Breast epithelium (tissue), 3 donors: ENCODE measurements around the gene IGSF9.

ENCODE experiments used
- POLR2A ChIP-seq: fragments of 450-650 bp; IDR thresholded peaks from one replicate; pipeline ENCODE4 v1.6.1; 2016; ENCODE audit warnings: antibody characterized with exemption, mild to moderate bottlenecking, moderate library complexity
- POLR2AphosphoS5 ChIP-seq, 3 donors: sonication (generic); formaldehyde crosslinking; IDR thresholded peaks; one replicate each; pipeline ENCODE4 v1.6.1; 2017; ENCODE audit warnings: antibody characterized with exemption in 3 of 3
- TF ChIP-seq, protein P1 (sequence below), 3 donors: fragments of 450-650 bp; IDR thresholded peaks; one replicate each; pipeline ENCODE4 v1.5.1; 2016 to 2017; ENCODE audit warnings: antibody characterized with exemption in 3 of 3, mild to moderate bottlenecking in 3 of 3, moderate library complexity in 3 of 3

DNA sequence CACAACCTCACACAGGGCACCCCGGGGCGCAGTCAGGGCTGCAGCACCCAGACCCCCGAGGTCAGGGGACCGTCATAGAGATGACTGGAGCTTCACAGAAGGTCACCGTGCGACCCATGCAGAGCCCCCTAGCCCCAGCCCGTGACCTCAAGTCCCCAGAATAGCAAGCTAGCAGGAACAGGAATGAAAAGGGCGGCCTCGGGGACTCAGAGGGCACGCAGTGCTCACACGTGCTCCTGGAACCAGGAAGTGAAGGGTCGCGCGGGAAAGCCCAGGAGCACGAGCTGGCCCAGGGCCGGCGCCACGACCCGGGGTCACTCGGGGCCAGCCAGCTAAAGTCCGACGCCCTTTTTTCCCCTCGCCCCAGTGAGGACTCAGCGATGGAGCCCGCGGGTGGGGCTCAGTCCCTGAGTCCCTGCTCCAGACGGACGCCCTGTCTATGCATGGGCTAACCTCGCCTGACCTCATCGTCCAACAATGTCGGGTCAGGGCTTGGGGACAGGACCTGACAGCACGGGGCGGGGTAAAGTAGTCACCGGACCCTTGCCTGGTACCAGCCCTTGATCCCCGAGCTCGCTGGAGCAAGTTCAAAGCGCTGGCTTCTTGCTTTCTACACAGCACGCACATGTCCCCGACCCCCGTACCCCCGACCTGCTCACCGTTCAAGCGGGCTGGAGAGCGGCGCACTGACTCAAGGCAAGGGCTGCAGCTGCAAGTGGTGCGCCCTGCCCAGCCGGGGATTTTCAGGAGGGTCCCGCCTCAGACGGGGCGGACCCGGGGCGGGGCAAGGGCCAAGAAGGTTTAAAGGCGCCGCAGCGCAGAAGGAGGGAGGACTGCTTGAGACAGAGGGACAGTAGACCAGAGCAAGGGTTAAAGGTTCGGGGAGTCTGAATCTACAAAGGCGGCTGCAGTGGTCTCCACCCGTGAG is 20.4 kb downstream of the IGSF9 start, which contains the start of gene TAGLN2:
- TF ChIP-seq, protein P1, sequence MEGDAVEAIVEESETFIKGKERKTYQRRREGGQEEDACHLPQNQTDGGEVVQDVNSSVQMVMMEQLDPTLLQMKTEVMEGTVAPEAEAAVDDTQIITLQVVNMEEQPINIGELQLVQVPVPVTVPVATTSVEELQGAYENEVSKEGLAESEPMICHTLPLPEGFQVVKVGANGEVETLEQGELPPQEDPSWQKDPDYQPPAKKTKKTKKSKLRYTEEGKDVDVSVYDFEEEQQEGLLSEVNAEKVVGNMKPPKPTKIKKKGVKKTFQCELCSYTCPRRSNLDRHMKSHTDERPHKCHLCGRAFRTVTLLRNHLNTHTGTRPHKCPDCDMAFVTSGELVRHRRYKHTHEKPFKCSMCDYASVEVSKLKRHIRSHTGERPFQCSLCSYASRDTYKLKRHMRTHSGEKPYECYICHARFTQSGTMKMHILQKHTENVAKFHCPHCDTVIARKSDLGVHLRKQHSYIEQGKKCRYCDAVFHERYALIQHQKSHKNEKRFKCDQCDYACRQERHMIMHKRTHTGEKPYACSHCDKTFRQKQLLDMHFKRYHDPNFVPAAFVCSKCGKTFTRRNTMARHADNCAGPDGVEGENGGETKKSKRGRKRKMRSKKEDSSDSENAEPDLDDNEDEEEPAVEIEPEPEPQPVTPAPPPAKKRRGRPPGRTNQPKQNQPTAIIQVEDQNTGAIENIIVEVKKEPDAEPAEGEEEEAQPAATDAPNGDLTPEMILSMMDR (IDR thresholded peaks at IDR 0.05) = peak in 1 of 3 donors; percentile 19
- peak; percentile 86 for TF ChIP-seq POLR2A
- peak; percentile 89 to 92 (median 91) for TF ChIP-seq POLR2AphosphoS5 (IDR thresholded peaks at IDR 0.05)
